Ascending aorta (tissue), 2 donors: ENCODE results near the gene SULF2. TPM values are rescaled to one million over a fixed set of nuclear protein-coding genes. Genes with fewer than 3 reads are reported as not detected.
A peak's percentile ranks its signal among the peaks of the same experiment; 100 is the strongest.

ENCODE experiments used
- DNase-seq, 2 donors: peaks; one replicate each; pipeline ENCODE4 v3.0.0-alpha.2; 2019; ENCODE audit warnings: low spot score in 2 of 2
- H3K27ac ChIP-seq, 2 donors: fragments of 200-600 bp; sonication (generic); one replicate each; pipeline ENCODE4 v1.5.1; 2016 to 2017; ENCODE audit warnings: mild to moderate bottlenecking in 1 of 2
- H3K27me3 ChIP-seq: fragments of 200-600 bp; sonication (generic); one replicate; pipeline ENCODE4 v1.5.1; 2017
- H3K36me3 ChIP-seq, 2 donors: fragments of 200-600 bp; sonication (generic); one replicate each; pipeline ENCODE4 v1.5.1; 2016
- H3K4me1 ChIP-seq, 2 donors: fragments of 200-600 bp; sonication (generic); one replicate each; pipeline ENCODE4 v1.5.1; 2016 to 2017; ENCODE audit warnings: mild to moderate bottlenecking in 1 of 2
- H3K4me3 ChIP-seq, 2 donors: fragments of 200-600 bp; sonication (generic); one replicate each; pipeline ENCODE4 v1.5.1; 2016 to 2017; ENCODE audit warnings: mild to moderate bottlenecking in 1 of 2
- H3K9me3 ChIP-seq, 2 donors: fragments of 200-600 bp; sonication (generic); one replicate each; pipeline ENCODE4 v1.5.1; 2016
- CTCF ChIP-seq, 3 experiments: fragments of 200-600 bp in 2 of 3; fragments of 450-650 bp in 1 of 3; sonication (generic) in 2 of 3; IDR thresholded peaks; one replicate each; pipeline ENCODE4 v1.5.1; 2016 to 2019; ENCODE audit warnings: antibody characterized with exemption in 3 of 3, mild to moderate bottlenecking in 1 of 3, moderate library complexity in 1 of 3
- intact Hi-C: fragments of 100-400 bp; cut with DNase I; formaldehyde crosslinking; loops from one replicate; pipeline ENCODE4 v1.15.1; 2023
- total RNA-seq: library from RNA; depleted of rRNA; stranded (reverse); fragments of >200 nt; gene quantifications from one replicate; pipeline ENCODE4 v1.1.0, GENCODE V29; 2016

The SULF2 gene
- total RNA-seq, 1 donor from 2014 or later, result 194 TPM

- Histone ChIP-seq H3K27me3 (no peaks in the 10 kb centered on the region), H3K4me1 (peaks cover 0 to 4% of the 10 kb centered on the region in 2 donors), H3K9me3 (no peaks in the 10 kb centered on the region), H3K27ac (no peak overlapping the region), H3K36me3 (no peaks in the 10 kb centered on the region), H3K4me3 (no peak overlapping the region)
- DNase-seq, result no peak
- TF ChIP-seq CTCF (IDR thresholded peaks at IDR 0.05), result no peak
- intact Hi-C loops, result no loop called here
Observed at GRCh38 chr20:47775039-47775438, 10.2 kb downstream of the SULF2 start.

DNA sequence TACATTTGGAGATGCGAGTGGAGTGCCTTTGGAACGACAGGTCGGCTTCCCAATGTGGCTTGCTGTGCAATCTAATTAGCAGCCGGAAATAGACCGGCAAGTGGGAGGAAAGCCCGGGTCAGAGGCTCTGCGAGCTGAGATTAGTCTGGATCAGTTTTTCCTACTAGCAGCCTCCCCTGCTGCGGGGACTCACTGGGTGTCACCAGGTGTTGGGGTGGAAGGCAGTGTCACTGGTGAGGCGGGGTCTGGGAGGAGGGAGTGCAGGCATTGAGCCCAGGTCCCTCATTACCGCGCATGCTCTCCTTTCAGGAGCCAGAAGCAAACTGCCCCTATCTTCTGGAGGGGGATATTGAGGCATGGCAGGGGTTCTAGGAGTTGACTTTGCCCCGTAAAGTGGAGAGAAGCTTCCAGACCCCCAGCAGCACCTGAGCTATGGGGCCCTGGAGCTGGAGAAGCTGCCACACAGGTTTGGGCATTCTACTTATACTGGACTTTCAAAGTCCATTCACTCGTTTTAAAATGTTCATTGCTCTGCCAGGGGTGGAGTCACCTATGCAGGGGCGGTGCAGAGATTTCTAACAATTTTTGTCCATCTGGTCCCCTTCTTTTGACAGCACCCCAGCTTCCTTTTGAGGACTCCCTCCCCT, 11.0 kb downstream of the SULF2 start:
- H3K27ac ChIP-seq, result no peak overlapping the region
- intact Hi-C loops, result no loop called here
- no peaks in the 10 kb centered on the region for H3K27me3 ChIP-seq
- TF ChIP-seq CTCF (IDR thresholded peaks at IDR 0.05), result no peak
- peak overlapping the region in 1 of 2 donors; percentile 3 for H3K4me3 ChIP-seq
- no peak for DNase-seq
- peaks cover 0 to 4% of the 10 kb centered on the region in 2 donors for H3K4me1 ChIP-seq
- no peaks in the 10 kb centered on the region for H3K9me3 ChIP-seq
- no peaks in the 10 kb centered on the region for H3K36me3 ChIP-seq

GRCh38 chr20:47773371-47773786, 11.9 kb downstream of the SULF2 start:
- no peak for DNase-seq
- no peak for TF ChIP-seq CTCF (IDR thresholded peaks at IDR 0.05)
- Histone ChIP-seq H3K9me3 (no peaks in the 10 kb centered on the region), H3K4me3 (peak overlapping the region in 1 of 2 donors; percentile 3), H3K27ac (no peak overlapping the region), H3K27me3 (no peaks in the 10 kb centered on the region), H3K4me1 (no peaks in the 10 kb centered on the region), H3K36me3 (no peaks in the 10 kb centered on the region)
- intact Hi-C loops, result no loop called here

DNA sequence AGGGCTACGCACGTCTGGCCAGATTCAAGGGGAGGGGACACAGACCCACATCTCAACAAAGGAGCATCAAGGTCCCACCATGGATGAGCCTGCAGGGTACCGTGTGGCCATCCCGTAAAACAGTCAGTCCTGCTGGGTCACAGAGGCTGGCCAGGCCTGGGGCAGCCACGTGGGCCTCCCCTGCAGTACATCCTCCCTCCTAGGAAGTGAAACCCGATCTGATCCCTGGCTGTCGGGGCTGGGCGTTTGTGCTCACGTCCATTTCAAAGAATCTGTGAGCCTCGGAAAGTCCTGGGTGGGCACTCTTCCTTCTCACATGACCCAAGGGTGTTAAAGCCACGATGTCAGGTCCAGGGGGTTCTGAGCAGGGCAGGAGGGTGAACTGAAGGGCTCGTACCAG, 14.3 kb downstream of the SULF2 start:
- H3K9me3 ChIP-seq, result no peaks in the 10 kb centered on the region
- H3K27me3 ChIP-seq, result no peaks in the 10 kb centered on the region
- TF ChIP-seq CTCF (IDR thresholded peaks at IDR 0.05), result no peak
- intact Hi-C loops, result no loop called here
- H3K4me3 ChIP-seq, result no peak overlapping the region
- no peaks in the 10 kb centered on the region for H3K36me3 ChIP-seq
- H3K27ac ChIP-seq, result no peak overlapping the region
- no peaks in the 10 kb centered on the region for H3K4me1 ChIP-seq
- DNase-seq, result no peak

- Histone ChIP-seq H3K9me3 (no peaks in the 10 kb centered on the region), H3K27me3 (no peaks in the 10 kb centered on the region), H3K27ac (peak overlapping the region in 1 of 2 donors; percentile 20), H3K4me1 (no peaks in the 10 kb centered on the region), H3K4me3 (no peak overlapping the region), H3K36me3 (no peaks in the 10 kb centered on the region)
- no peak for DNase-seq
- no peak for TF ChIP-seq CTCF (IDR thresholded peaks at IDR 0.05)
- intact Hi-C loops, result no loop called here
Observed at GRCh38 chr20:47768016-47768824, 17.1 kb downstream of the SULF2 start.
